Cortex of kidney (tissue), 1 donor: ENCODE measurements around the gene ADSS2.
"Not testable (repeated sequence)": the region's sequence is repeated elsewhere in the genome, so short reads cannot be mapped to it uniquely, and the experiment has no call there.

Experiments
- DNase-seq: peaks from one replicate; lab custom pipeline; 2025; lab: John Stamatoyannopoulos, UW

The ADSS2 gene

DNA sequence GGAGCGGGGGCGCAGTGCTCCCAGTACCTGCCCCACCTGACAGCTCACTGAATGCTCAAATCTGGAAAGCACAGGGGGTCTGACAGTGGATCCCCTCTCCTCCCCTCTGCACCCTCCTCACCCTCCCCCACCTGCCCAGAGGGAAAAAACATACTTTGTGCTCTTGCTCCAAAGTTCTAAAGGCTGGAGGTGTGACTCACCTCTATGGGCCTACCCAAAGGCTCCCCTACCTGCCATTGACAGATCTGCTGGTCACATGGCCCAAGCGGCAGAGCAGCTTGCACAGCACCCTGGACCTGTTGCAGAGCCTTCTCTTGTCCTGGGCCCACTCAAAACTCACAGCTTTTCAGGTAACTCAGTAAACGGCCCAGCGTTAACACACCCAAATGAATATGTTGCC, 55.7 kb downstream of the ADSS2 start:
- DNase-seq: no peak

DNA sequence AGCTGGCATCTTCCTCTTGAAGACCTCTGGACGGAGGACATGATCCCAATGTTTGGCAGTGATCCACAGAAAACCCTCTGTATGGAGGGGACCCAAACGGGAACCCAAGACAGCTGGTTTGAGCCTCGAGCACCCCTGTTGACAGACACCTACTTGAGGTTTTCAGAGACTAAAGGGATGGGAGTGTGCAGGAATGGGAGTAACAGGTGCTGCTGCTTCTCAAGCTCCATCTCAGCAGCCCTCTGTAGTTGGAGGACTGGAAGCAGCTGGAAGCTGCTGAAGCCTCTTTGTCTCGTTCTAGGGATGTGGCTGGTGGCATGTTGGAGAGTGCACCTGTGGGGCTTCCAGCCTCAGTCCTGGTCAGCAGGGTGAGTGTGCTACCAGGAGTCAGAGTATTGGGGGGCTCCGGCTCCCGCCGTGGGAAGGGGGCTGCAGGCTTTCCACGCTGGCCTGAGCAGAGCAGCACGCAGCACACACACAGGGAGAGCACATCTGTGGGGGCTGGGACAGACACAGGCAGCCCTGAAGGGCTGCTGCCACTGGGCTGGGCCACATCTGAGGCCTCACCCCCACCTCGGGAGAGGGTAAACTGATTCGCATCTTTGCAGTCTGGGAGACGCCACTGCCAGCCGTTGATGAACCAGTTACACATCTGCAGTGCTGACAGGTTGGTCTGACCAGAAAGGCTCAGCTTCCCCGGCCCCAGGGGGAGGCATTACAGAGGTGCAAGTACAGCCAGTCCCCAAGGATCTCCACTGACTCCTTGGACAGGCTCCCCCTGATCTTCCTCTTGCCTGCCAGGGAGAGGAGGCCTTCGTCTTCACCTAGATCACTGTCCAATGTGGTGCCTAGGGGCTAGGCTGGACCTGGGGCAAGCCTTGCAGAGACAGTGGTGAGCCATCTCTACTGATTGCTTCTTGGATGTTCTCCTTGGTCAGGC, 56.6 kb downstream of the ADSS2 start:
- DNase-seq: no peak

- no peak for DNase-seq
Observed at GRCh38 chr1:244394346-244394745, 57.4 kb downstream of the ADSS2 start.

DNA sequence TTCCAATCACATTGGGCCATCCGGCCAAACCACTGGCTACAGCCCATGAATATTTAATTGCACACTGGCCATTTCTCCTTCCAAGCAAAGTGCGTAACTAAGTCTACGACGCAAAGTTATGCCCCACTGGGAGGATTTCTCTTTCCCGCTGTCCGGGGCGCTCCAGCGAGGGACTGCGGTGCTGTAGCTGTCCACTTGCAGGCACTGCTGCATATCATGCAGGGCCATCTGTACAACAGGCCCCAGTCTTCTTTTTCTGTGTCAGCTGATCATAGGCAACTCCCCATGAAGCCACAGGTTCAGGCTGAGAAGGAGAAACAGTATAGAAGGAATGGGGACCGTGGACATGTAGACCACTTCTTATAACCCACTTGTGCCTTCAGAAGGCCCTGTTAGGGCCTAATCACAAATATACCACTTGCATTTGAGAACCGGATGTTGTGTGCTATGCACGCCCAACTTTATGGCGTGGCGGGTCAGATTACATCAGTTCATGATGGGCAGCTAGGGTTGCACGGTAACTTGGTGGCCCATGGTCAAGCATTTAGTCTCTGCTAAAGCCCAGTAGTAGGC, 58.0 kb downstream of the ADSS2 start:
- no peak for DNase-seq

DNA sequence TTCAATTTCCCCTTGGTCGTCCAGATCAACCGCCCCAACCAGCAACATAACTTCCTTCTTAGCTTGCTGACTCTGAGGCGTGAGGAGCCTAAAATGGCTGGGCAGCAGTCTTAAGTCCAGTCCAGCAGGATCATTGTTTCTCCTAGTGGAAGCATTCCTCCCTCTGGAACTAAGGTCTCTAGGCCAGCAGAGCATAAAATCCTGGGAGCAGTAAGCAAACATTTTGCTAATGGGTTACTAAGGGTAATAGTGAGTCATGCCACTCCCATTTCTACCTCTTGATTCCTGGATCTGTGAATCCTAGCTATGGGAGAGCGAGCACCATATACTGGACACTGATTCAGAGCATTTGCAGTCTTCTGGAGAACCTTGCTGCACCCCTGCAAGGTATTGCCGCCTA, 59.9 kb downstream of the ADSS2 start:
- DNase-seq: no peak

DNA sequence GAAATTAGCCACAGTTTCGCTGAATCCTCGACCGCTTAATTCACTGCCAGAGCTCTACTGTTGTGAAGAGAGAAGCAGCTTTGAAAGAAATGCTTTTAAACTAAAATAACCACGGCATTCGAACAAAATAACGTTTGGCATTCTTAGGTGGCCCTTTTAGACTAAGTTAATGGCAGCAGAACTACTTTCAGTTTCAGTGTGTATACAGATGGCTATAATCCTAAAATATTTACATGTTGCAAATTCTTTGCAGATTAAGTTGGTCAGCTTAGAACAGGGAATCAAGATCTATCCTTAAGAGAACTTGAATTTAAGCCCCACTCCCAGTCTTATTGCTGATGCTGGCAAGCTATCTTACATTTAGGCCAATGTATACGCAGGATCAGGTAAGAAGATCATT, 62.7 kb downstream of the ADSS2 start:
- DNase-seq: no peak

- no peak for DNase-seq
Observed at GRCh38 chr1:244387415-244387814, 64.3 kb downstream of the ADSS2 start.

DNA sequence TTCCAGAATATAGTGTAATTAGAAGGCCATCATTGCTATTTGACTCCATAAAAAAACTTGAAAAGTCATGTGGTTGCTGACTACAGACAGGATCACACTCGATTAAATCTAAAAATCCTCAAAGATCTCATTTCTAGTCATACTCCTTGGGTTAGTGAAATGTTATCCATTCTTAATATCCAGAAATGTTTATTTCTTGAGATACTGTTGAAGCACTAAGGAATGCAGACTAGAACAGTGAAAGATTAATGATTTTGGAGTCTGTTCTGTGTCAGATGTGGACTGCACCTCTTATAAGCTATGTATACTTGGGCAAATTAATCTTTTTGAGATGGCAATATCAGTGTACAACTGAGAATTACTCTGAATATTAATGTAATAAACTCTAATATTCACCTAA, 65.1 kb downstream of the ADSS2 start:
- no peak for DNase-seq

DNA sequence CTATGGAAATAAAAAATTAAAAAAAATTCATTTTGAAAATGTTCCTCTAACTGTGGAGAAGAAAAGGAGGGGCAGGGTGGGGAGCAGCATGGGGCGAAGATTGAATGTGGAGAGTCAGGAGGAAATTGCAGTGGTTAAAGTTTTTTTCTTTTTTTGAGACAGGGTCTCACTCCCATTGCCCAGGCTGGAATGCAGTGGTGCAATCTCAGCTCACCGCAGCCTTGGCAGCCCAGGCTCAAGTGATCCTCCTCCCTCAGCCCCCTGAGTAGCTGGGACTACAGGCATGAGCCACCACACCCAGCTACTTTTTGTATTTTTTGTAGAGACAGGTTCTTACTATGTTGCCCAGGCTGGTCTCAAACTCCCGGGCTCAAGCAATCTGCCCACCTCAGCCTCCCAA, 67.6 kb downstream of the ADSS2 start:
- no peak for DNase-seq

- DNase-seq: no peak
Observed at GRCh38 chr1:244383278-244383884, 68.3 kb downstream of the ADSS2 start.

- no peak for DNase-seq
Observed at GRCh38 chr1:244381878-244382565, 69.7 kb downstream of the ADSS2 start.

- no peak for DNase-seq
Observed at GRCh38 chr1:244376126-244376525, 75.6 kb downstream of the ADSS2 start.

DNA sequence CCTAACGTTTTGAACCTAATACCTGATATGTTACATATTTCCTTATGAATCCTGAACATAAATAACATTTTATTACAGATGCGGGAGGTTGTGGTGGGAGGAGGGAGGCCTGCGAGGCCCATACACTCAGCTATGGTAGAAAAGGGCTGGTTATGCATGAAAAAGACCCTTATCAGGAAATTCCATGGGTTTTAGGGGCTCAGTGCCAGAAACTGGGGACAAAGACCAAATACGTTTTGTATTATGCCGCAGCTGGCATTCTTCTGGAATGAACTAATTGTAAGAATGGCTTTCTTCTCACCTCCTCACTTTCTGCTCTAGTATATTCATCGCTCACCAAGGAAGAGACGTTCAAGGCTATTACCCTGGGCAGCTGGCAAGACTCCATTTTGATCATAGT, 76.7 kb downstream of the ADSS2 start:
- no peak for DNase-seq

DNA sequence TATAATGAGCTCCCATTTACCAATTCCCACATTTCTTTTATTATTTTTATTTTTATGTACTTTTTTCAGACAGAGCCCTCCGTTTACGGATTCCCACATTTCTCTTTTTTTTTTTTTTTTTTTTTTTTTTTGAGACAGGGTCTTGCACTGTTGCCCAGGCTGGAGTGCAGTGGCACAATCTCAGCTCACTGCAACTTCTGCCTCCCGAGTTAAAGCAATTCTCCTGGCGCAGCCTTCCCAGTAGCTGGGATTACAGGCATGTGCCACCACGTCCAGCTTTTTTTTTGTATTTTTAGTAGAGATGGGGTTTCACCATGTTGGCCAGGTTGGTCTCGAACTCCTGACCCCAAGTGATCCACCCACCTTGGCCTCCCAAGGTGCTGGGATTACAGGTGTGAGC, 77.2 kb downstream of the ADSS2 start:
- not testable (repeated sequence) for DNase-seq

GRCh38 chr1:244371242-244372141, 80.2 kb downstream of the ADSS2 start:
- no peak for DNase-seq

GRCh38 chr1:244370060-244370637, 81.6 kb downstream of the ADSS2 start:
- no peak for DNase-seq

- no peak for DNase-seq
Observed at GRCh38 chr1:244369256-244370057, 82.3 kb downstream of the ADSS2 start.

GRCh38 chr1:244368279-244368678, 83.4 kb downstream of the ADSS2 start:
- DNase-seq: no peak

- DNase-seq: no peak
Observed at GRCh38 chr1:244367399-244368114, 84.2 kb downstream of the ADSS2 start.

GRCh38 chr1:244365809-244366208, 85.9 kb downstream of the ADSS2 start:
- DNase-seq: no peak
